Neuron (in vitro differentiated cells): ENCODE data around the gene CDK5RAP2.
"Not testable (repeated sequence)": the region's sequence is repeated elsewhere in the genome, so short reads cannot be mapped to it uniquely, and the experiment has no call there.

Source experiments
- H2AFZ ChIP-seq: one replicate; pipeline ENCODE4 v1.6.1; 2013; ENCODE audit warnings: low read depth, mild to moderate bottlenecking, inconsistent platforms, low read length, moderate library complexity
- H3K27me3 ChIP-seq: one replicate; pipeline ENCODE4 v1.6.1; 2013; ENCODE audit warnings: low read length; ENCODE audit not compliant: insufficient read depth
- H3K36me3 ChIP-seq: one replicate; pipeline ENCODE4 v1.6.1; 2013; ENCODE audit warnings: low read length; ENCODE audit not compliant: insufficient read depth
- H3K4me1 ChIP-seq: one replicate; pipeline ENCODE4 v1.6.1; 2013; ENCODE audit warnings: low read length; ENCODE audit not compliant: insufficient read depth
- H3K4me3 ChIP-seq: 2 replicates; pipeline ENCODE4 v1.5.1; 2013; ENCODE audit warnings: mild to moderate bottlenecking, low read length, moderate library complexity
- H3K9me3 ChIP-seq: one replicate; pipeline ENCODE4 v1.6.1; 2013; ENCODE audit warnings: low read length

The CDK5RAP2 gene

DNA sequence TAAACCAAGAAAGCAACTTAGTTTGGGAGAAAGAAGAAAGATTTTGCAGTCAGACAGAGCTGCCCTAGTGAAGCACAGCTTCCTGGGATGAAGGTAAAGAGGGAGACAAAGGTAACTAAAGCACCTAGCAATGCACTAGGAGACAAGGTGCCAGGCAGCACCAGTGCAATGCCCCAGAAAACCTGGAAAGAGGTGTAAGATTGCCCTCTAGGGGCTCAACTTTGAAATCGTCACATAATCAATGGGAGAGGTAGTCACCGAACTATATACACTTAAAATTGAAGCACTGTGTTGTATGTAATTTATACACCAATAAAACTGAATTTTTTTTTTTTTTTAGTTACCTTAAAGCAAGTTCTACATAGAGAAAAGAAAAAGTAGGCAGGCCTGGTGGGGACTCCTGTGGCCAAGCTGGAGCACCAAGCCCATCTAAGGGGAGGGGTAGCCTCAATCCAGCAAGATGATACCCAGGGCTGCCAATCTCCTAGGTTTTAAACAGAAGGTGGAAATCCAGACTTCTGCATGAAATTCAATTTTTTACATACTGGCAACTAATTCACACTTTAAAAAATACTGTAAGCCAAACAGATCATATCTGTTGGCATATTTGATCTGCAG, 48.2 kb downstream of the CDK5RAP2 start:
- Histone ChIP-seq H3K27me3 (no peaks in the 10 kb centered on the region), H3K9me3 (no peaks in the 10 kb centered on the region), H3K36me3 (peaks cover 81% of the 10 kb centered on the region), H3K4me3 (no peak overlapping the region), H2AFZ (no peak overlapping the region), H3K4me1 (no peaks in the 10 kb centered on the region)

DNA sequence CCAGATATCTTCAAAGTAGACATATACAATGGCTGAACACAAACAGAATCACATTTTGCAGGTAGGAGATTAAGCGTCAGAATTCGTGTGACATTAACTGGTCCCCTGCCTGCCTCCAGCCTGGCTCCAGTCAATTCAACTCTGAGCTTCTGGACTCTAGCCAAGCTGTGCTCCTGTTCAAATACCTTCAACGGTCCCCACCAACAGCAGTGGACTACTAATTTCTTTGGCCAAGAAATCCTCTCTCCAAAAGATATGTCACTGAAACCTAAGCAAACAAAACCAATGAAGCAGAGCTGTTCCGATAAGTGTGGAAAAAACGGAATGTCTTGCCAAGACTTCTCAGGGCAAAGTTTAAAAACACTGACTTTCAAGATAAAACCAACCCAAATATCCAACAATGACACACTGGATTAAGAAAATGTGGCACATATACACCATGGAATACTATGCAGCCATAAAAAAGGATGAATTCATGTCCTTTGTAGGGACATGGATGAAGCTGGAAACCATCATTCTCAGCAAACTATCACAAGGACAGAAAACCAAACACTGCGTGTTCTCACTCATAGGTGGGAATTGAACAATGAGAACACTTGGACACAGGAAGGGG, 49.6 kb downstream of the CDK5RAP2 start:
- not testable (repeated sequence) for H2AFZ ChIP-seq, H3K9me3 ChIP-seq, H3K4me1 ChIP-seq, H3K4me3 ChIP-seq, H3K27me3 ChIP-seq
- peaks cover 82% of the 10 kb centered on the region for H3K36me3 ChIP-seq

DNA sequence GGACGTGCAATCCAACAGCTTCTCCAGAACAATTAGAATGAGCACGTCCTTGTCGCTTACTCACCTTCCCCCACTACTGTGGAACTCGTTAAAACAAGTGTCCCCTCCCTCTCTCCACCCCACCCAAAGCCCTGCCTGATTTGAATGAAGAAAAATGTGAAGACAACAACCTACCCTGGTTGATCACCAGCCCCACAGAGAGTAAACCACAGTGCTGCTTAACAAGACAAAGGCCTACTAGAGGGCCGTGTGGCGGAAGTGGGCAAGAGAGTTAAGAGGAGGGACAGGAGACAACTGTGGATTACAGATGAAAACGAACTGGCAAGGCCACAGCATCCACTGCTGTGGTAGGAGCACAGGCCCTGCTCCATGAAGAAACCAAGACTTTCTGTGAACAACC, 51.1 kb downstream of the CDK5RAP2 start:
- Histone ChIP-seq H3K36me3 (peaks cover 82% of the 10 kb centered on the region), H3K9me3 (no peaks in the 10 kb centered on the region), H2AFZ (no peak overlapping the region), H3K4me1 (no peaks in the 10 kb centered on the region), H3K27me3 (no peaks in the 10 kb centered on the region), H3K4me3 (no peak overlapping the region)

DNA sequence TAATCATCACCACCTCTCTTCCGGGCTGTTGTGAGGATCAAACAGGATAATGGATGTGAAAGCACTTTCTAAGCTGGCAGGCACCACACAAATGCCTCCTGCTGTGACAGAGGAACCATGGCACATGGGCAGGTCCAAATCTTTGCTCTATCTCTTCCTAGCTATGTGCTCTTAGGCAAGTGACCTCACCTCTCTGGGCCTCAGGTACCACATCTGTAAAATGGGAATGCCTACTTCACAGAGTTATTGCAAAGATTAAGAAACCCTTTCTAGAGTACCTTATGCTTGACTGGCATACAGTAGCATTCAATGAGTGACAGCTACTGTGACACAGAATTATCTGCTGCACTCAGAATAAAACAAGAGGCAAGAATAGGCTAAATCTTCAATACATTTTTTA, 51.6 kb downstream of the CDK5RAP2 start:
- Histone ChIP-seq H2AFZ (no peak overlapping the region), H3K36me3 (peaks cover 84% of the 10 kb centered on the region), H3K27me3 (no peaks in the 10 kb centered on the region), H3K4me3 (no peak overlapping the region), H3K4me1 (no peaks in the 10 kb centered on the region), H3K9me3 (no peaks in the 10 kb centered on the region)

DNA sequence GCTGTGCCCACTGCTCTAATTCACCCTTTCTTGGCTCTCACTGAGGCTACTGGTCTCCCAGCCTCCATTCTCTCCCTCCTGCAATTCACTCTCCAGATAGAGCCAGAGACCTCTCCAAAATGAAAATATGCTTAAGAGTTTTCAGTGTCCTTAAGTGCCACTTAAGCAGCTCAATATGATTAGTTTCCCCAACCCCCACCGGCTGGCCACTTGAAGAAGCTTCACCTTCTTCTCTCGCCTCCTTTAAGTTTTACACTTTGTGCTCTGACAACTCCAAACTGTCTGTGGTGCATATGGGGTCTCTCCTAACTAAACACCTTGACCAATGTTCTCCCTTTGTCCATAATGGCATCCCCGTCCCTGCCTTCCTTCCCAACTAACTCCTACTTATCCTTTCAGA, 53.4 kb downstream of the CDK5RAP2 start:
- H3K4me1 ChIP-seq, result no peaks in the 10 kb centered on the region
- no peaks in the 10 kb centered on the region for H3K9me3 ChIP-seq
- no peak overlapping the region for H3K4me3 ChIP-seq
- peaks cover 83% of the 10 kb centered on the region for H3K36me3 ChIP-seq
- no peaks in the 10 kb centered on the region for H3K27me3 ChIP-seq
- no peak overlapping the region for H2AFZ ChIP-seq

DNA sequence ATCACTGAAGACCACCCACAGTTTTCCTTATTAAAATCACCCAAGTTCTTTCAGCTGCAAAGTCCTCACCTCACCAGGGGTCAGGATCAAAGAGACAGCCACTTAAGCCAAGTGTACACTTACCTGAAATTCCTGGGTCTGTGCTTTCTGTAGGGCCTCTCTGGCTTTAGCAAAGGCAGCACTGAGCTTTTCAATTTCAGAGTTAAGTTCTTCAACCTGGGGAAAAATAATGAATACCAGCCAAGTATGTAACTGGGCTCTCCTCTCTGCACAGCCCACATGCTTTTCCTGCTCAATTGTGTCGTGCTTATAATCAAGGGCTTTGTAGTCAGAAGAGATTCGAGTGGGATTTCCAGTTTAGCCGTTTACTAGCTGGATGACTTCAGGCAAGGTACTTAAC, 55.1 kb downstream of the CDK5RAP2 start:
- Histone ChIP-seq H2AFZ (no peak overlapping the region), H3K36me3 (peaks cover 78% of the 10 kb centered on the region), H3K27me3 (no peaks in the 10 kb centered on the region)

DNA sequence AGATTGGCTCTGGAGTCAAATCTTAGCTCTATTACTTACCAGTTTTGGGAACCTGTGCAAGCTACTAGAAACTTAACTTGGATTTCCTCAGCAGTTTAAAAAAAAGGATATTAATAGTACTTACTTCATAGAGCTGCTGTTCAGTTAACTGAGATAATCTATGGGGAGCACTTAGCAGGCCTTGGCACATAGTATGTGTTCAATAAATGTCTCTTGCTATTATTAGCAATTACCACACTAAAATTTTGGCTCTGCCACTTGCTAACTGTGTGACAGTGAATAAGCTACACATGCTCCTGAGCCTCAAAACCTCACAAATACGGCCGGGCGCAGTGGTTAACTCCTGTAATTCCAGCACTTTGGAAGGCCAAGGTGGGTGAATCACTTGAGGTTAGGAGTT, 55.9 kb downstream of the CDK5RAP2 start:
- peaks cover 75% of the 10 kb centered on the region for H3K36me3 ChIP-seq
- no peaks in the 10 kb centered on the region for H3K4me1 ChIP-seq
- H2AFZ ChIP-seq, result no peak overlapping the region
- H3K4me3 ChIP-seq, result no peak overlapping the region
- no peaks in the 10 kb centered on the region for H3K27me3 ChIP-seq
- H3K9me3 ChIP-seq, result peaks cover 2% of the 10 kb centered on the region

More for the DNA sequence above, 55.1 kb downstream of the CDK5RAP2 start:
- H3K9me3 ChIP-seq, result peaks cover 2% of the 10 kb centered on the region
- H3K4me3 ChIP-seq, result no peak overlapping the region
- no peaks in the 10 kb centered on the region for H3K4me1 ChIP-seq

DNA sequence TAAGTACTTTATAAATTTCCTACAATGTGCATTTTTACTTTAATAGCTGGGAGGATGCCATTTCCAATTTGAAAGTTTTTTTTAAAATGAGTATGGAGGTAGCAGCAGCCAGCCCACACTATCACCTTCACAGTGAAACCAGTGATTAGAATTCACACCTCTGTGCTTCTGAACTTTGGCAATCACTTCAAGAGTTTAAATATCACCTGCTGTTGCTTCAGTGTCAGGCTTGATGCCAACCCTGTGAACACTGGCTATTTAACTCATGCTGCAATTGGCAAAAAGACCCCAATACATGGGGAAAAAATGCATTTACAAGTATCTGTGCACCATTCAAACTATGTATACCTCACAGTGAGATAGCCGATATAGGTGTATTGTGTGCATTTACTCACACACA, 57.4 kb downstream of the CDK5RAP2 start:
- Histone ChIP-seq H3K36me3 (peaks cover 73% of the 10 kb centered on the region), H3K4me3 (no peak overlapping the region), H2AFZ (no peak overlapping the region), H3K9me3 (peaks cover 2% of the 10 kb centered on the region), H3K27me3 (no peaks in the 10 kb centered on the region), H3K4me1 (no peaks in the 10 kb centered on the region)

DNA sequence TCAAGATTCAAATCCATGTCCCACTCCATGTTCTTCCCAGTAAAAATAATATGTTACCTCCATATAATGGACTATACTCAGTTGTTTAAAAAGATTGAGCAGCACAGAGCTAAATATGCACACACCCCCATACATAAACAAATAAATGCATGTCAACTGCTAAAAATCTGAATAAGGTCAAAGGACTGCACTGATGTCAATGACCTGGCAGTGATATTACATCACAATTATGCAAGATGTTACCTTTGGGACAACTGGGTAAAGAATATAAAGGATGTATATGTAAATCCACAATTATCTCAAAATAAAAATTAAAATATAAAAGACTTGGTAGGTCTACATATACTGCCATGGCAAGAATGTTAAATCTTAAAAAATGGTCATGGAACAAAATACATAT, 57.9 kb downstream of the CDK5RAP2 start:
- no peaks in the 10 kb centered on the region for H3K27me3 ChIP-seq
- no peak overlapping the region for H2AFZ ChIP-seq
- H3K4me1 ChIP-seq, result no peaks in the 10 kb centered on the region
- H3K36me3 ChIP-seq, result peaks cover 73% of the 10 kb centered on the region
- peaks cover 3% of the 10 kb centered on the region for H3K9me3 ChIP-seq
- no peak overlapping the region for H3K4me3 ChIP-seq

DNA sequence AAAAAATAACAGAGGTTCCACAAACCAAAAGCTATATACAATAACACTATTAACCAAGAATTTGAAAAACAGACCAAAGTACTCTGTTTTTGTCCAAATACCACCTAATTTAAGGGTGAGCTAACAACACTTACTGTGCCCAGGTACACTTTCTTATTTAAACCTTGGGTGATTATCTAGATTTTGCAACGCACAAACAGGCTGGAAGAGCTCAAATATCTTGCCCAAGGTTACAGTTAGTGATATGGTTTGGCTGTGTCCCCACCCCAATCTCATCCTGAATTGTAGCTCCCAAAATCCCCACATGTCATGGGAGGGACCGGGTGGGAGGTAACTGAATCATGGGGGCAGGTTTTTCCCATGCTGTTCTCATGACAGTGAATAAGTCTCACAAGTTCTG, 58.9 kb downstream of the CDK5RAP2 start:
- H3K4me1 ChIP-seq, result no peaks in the 10 kb centered on the region
- H3K9me3 ChIP-seq, result peaks cover 3% of the 10 kb centered on the region
- H2AFZ ChIP-seq, result no peak overlapping the region
- H3K36me3 ChIP-seq, result peaks cover 71% of the 10 kb centered on the region
- no peaks in the 10 kb centered on the region for H3K27me3 ChIP-seq
- no peak overlapping the region for H3K4me3 ChIP-seq

DNA sequence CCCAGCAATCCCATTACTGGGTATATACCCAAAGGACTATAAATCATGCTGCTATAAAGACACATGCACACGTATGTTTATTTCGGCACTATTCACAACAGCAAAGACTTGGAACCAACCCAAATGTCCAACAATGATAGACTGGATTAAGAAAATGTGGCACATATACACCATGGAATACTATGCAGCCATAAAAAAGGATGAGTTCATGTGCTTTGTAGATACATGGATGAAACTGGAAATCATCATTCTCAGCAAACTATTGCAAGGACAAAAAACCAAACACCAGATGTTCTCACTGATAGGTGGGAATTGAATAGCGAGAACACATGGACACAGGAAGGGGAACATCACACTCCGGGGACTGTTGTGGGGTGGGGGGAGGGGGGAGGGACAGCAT, 64.0 kb downstream of the CDK5RAP2 start:
- H3K4me3 ChIP-seq, H3K9me3 ChIP-seq, H3K27me3 ChIP-seq, H2AFZ ChIP-seq, H3K4me1 ChIP-seq: not testable (repeated sequence)
- H3K36me3 ChIP-seq, result peaks cover 61% of the 10 kb centered on the region

DNA sequence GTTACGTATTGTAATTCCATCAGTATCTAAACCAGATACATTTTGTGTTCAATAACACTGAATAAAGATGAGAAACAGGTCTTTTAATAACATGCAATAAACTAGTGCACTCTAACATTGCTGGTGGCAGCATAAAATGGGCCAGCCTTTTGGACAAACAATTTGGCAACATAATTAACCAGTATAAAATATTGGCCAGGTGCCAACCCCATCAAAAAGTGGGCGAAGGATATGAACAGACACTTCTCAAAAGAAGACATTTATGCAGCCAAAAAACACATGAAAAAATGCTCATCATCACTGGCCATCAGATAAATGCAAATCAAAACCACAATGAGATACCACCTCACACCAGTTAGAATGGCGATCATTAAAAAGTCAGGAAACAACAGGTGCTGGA, 64.5 kb downstream of the CDK5RAP2 start:
- not testable (repeated sequence) for H2AFZ ChIP-seq, H3K4me1 ChIP-seq
- peaks cover 64% of the 10 kb centered on the region for H3K36me3 ChIP-seq

DNA sequence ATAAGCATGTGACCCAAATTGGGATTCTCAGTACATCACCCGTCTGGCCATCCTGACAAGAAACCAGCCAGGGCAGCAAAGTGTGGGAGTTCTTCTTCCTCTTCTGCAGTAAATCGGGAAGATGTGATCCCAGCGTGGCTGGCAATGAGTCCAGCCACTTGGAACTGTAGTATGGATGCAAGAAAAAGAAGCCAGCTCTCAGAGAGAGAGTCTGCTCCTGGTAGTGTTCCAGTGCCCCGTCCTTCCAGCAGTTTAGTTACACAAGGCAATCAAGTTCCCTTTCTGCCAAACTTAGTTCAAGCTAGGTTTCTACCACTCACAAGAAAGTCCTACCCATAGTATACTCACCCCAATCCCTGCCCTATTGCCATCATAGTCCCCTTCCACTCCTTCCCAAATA, 65.6 kb downstream of the CDK5RAP2 start:
- Histone ChIP-seq H3K36me3 (peaks cover 63% of the 10 kb centered on the region), H3K4me3 (no peak overlapping the region), H2AFZ (no peak overlapping the region), H3K4me1 (no peaks in the 10 kb centered on the region), H3K9me3 (peaks cover 9% of the 10 kb centered on the region), H3K27me3 (no peaks in the 10 kb centered on the region)

More for the DNA sequence above, 64.5 kb downstream of the CDK5RAP2 start:
- H3K9me3 ChIP-seq, H3K4me3 ChIP-seq, H3K27me3 ChIP-seq: not testable (repeated sequence)

DNA sequence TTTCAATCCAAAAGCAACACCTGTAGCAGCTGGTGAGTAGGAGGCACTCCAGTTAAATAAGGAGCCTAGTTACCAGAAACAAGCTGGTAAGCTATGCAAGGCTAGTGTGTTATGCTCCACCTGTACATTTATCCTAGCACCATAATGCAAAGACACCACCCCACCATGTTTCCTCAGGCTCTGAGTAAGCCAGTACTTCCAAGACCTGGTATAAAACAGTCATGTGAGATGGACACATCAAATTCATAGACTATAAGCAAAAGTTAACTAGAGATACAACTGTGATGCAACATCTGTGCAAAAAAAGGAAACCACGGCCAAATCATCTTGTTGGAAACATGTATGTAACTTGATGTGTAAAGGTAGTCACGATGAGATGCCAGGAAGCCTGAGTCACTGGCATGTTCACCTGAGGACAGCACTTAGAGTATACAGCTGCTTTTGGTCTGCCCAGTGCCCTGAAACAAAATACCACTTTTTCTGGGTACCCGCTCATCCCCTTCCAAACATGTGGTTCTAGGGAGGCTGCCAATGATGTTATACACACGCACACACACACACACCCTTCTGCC, 66.1 kb downstream of the CDK5RAP2 start:
- peaks cover 62% of the 10 kb centered on the region for H3K36me3 ChIP-seq

More for the DNA sequence above, 66.1 kb downstream of the CDK5RAP2 start:
- Histone ChIP-seq H2AFZ (no peak overlapping the region), H3K9me3 (peaks cover 9% of the 10 kb centered on the region), H3K4me1 (no peaks in the 10 kb centered on the region), H3K27me3 (no peaks in the 10 kb centered on the region), H3K4me3 (no peak overlapping the region)
